SK-N-SH (cell line): ENCODE results near the gene SULT2B1. TPM values are rescaled to one million over a fixed set of nuclear protein-coding genes. Genes with fewer than 3 reads are reported as not detected.

Experiments used
- CTCF ChIA-PET: fragments of 300-600, 350-600 bp; formaldehyde crosslinking; extraction: SDS; loops from one replicate; lab custom pipeline; 2021; lab: Yijun Ruan, JAX
- POLR2A ChIA-PET: fragments of 350-600 bp; sonication (Branson Sonifier 250); formaldehyde crosslinking; extraction: SDS; loops from one replicate; lab custom pipeline; 2020; ENCODE audit warnings: antibody characterized with exemption, inconsistent platforms; lab: Yijun Ruan, JAX
- DNase-seq: peaks from one replicate; pipeline ENCODE4 v3.0.0; 2012
- H2AFZ ChIP-seq: fragments of 200-600 bp; sonication (generic); 2 replicates; pipeline ENCODE4 v1.8.1; 2016; ENCODE audit warnings: antibody characterized with exemption, mild to moderate bottlenecking, low read depth
- H3F3A ChIP-seq: fragments of 200-600 bp; sonication (generic); replicated peaks from 2 replicates; pipeline ENCODE3; 2016; ENCODE audit warnings: antibody characterized with exemption, mild to moderate bottlenecking; ENCODE audit not compliant: insufficient read depth
- H3K27ac ChIP-seq, 2 experiments: fragments of 200-500 bp in 1 of 2; fragments of 200-600 bp in 1 of 2; sonication (Bioruptor generic) in 1 of 2; sonication (generic), shearing (Covaris generic) in 1 of 2; 2 replicates each; pipeline versions ENCODE4 v1.5.1 to v1.6.1; 2014 to 2016; ENCODE audit warnings: low read depth in 2 of 2, inconsistent platforms in 1 of 2, low read length in 1 of 2, mild to moderate bottlenecking in 1 of 2, mixed read lengths in 1 of 2
- H3K27me3 ChIP-seq: fragments of 200-600 bp; sonication (generic), shearing (Covaris generic); 2 replicates; pipeline ENCODE4 v1.6.1; 2016; ENCODE audit warnings: mixed run types; ENCODE audit not compliant: insufficient read depth
- H3K36me3 ChIP-seq, 2 experiments: fragments of 200-500 bp in 1 of 2; fragments of 200-600 bp in 1 of 2; sonication (Bioruptor generic) in 1 of 2; sonication (generic) in 1 of 2; replicated peaks in 1 of 2; 2 replicates each; pipeline versions ENCODE3 to v1.5.1; 2014 to 2016; ENCODE audit warnings: low read length in 1 of 2, mild to moderate bottlenecking in 1 of 2; ENCODE audit not compliant: insufficient read depth in 2 of 2, control insufficient read depth in 1 of 2
- H3K4me1 ChIP-seq, 2 experiments: fragments of 200-500 bp in 1 of 2; fragments of 200-600 bp in 1 of 2; sonication (Bioruptor generic) in 1 of 2; sonication (generic), shearing (Covaris generic) in 1 of 2; 2 replicates each; pipeline versions ENCODE4 v1.5.1 to v1.6.1; 2014 to 2016; ENCODE audit warnings: low read depth in 1 of 2, low read length in 1 of 2, mixed run types in 1 of 2; ENCODE audit not compliant: insufficient read depth in 2 of 2, control insufficient read depth in 1 of 2
- H3K4me2 ChIP-seq: fragments of 200-600 bp; sonication (generic), shearing (Covaris generic); 2 replicates; pipeline ENCODE4 v1.6.1; 2017; ENCODE audit warnings: mixed run types
- H3K4me3 ChIP-seq, 2 experiments: fragments of 200-500 bp in 1 of 2; fragments of 200-600 bp in 1 of 2; sonication (Bioruptor generic) in 1 of 2; sonication (generic), shearing (Covaris generic) in 1 of 2; 2 replicates each; pipeline versions ENCODE4 v1.5.1 to v1.8.1; 2014 to 2016; ENCODE audit warnings: low read depth in 2 of 2, inconsistent platforms in 1 of 2, low read length in 1 of 2, mild to moderate bottlenecking in 1 of 2, mixed read lengths in 1 of 2, moderate library complexity in 1 of 2
- H3K79me2 ChIP-seq: fragments of 200-600 bp; sonication (generic); 2 replicates; pipeline ENCODE4 v1.8.1; 2017; ENCODE audit warnings: mild to moderate bottlenecking; ENCODE audit not compliant: insufficient read depth
- H3K9ac ChIP-seq: fragments of 200-600 bp; sonication (generic); 2 replicates; pipeline ENCODE4 v1.6.1; 2017; ENCODE audit warnings: mixed run types
- H3K9me2 ChIP-seq: fragments of 200-600 bp; sonication (generic); 2 replicates; pipeline ENCODE4 v1.6.1; 2017; ENCODE audit warnings: mixed run types
- H3K9me3 ChIP-seq: fragments of 200-600 bp; sonication (generic); 2 replicates; pipeline ENCODE4 v1.6.1; 2017; ENCODE audit warnings: mixed run types, mild to moderate bottlenecking, moderate library complexity
- H4K20me1 ChIP-seq: fragments of 200-600 bp; sonication (generic); 2 replicates; pipeline ENCODE4 v1.6.1; 2017; ENCODE audit warnings: mild to moderate bottlenecking, mixed run types; ENCODE audit not compliant: insufficient read depth
- CHD2 ChIP-seq: fragments of 150-350 bp; IDR thresholded peaks from 2 replicates; pipeline ENCODE4 v1.6.1; 2018; ENCODE audit warnings: low read length; ENCODE audit not compliant: partially characterized antibody
- EP300 ChIP-seq, 2 experiments: IDR thresholded peaks; 2 replicates each; pipeline versions ENCODE4 v1.4.0 to v1.6.1; 2012; ENCODE audit warnings: borderline replicate concordance in 1 of 2, low read depth in 1 of 2, low read length in 1 of 2
- FOXJ3 ChIP-seq: sonication (generic); formaldehyde crosslinking; IDR thresholded peaks from 2 replicates; pipeline ENCODE4 v1.5.1; 2020; ENCODE audit warnings: mild to moderate bottlenecking, missing genetic modification reagents
- GABPA ChIP-seq: IDR thresholded peaks from 2 replicates; pipeline ENCODE4 v1.4.0; 2012; ENCODE audit warnings: low read depth, mild to moderate bottlenecking
- GATA2 ChIP-seq: sonication (generic); formaldehyde crosslinking; IDR thresholded peaks from 2 replicates; pipeline ENCODE4 v1.5.0; 2020; ENCODE audit warnings: mild to moderate bottlenecking, missing genetic modification reagents
- JUND ChIP-seq: IDR thresholded peaks from 2 replicates; pipeline ENCODE4 v1.4.0; 2012
- MEF2A ChIP-seq: IDR thresholded peaks from 2 replicates; pipeline ENCODE4 v1.4.0; 2012; ENCODE audit warnings: low read depth, borderline replicate concordance
- MXI1 ChIP-seq: IDR thresholded peaks from 2 replicates; pipeline ENCODE4 v1.6.1; 2012; ENCODE audit warnings: mild to moderate bottlenecking, low read depth, low read length, improper control_type of control experiment
- POLR2AphosphoS5 ChIP-seq: IDR thresholded peaks from 2 replicates; pipeline ENCODE4 v1.6.1; 2012; ENCODE audit warnings: low read depth, low read length
- RAD21 ChIP-seq: IDR thresholded peaks from 2 replicates; pipeline ENCODE4 v1.6.1; 2012; ENCODE audit warnings: mild to moderate bottlenecking, low read length
- RCOR1 ChIP-seq: fragments of 150-350 bp; IDR thresholded peaks from 2 replicates; pipeline ENCODE4 v1.6.1; 2017; ENCODE audit warnings: antibody characterized with exemption, low read length
- RFX5 ChIP-seq: IDR thresholded peaks from 2 replicates; pipeline ENCODE4 v1.6.1; 2012; ENCODE audit warnings: mild to moderate bottlenecking, improper control_type of control experiment, low read length
- SMC3 ChIP-seq: IDR thresholded peaks from 2 replicates; pipeline ENCODE4 v1.6.1; 2012; ENCODE audit warnings: low read depth, low read length, improper control_type of control experiment
- TAF1 ChIP-seq: IDR thresholded peaks from 2 replicates; pipeline ENCODE4 v1.6.1; 2012; ENCODE audit warnings: low read depth, mild to moderate bottlenecking, low read length, moderate library complexity, borderline replicate concordance
- TCF12 ChIP-seq: IDR thresholded peaks from 2 replicates; pipeline ENCODE4 v1.4.0; 2012
- YY1 ChIP-seq: IDR thresholded peaks from 2 replicates; pipeline ENCODE4 v1.4.0; 2012; ENCODE audit warnings: low read depth, mild to moderate bottlenecking
- WGBS: methylation state at CpG from one replicate; pipeline ENCODE4 v1.1.6; 2017; ENCODE audit warnings: low lambda C conversion rate; 5-methylcytosine and 5-hydroxymethylcytosine counted together
- polyA plus RNA-seq, 3 experiments: library from polyadenylated mRNA; depleted of rRNA; stranded (reverse); fragments of >200 nt; gene quantifications; 2 replicates each; pipeline ENCODE4 v1.2.3, GENCODE V29; 2012
- TF ChIP-seq, protein P1 (sequence below): IDR thresholded peaks from 2 replicates; pipeline ENCODE4 v1.4.0; 2012; ENCODE audit warnings: low read depth, borderline replicate concordance
- TF ChIP-seq, protein P2 (sequence below): IDR thresholded peaks from 2 replicates; pipeline ENCODE4 v1.4.0; 2012; ENCODE audit warnings: low read depth

SULT2B1 gene
- polyA plus RNA-seq, 1 of the 3 experiments (the other 2 are of a cell fraction) = 0.92 TPM

DNA sequence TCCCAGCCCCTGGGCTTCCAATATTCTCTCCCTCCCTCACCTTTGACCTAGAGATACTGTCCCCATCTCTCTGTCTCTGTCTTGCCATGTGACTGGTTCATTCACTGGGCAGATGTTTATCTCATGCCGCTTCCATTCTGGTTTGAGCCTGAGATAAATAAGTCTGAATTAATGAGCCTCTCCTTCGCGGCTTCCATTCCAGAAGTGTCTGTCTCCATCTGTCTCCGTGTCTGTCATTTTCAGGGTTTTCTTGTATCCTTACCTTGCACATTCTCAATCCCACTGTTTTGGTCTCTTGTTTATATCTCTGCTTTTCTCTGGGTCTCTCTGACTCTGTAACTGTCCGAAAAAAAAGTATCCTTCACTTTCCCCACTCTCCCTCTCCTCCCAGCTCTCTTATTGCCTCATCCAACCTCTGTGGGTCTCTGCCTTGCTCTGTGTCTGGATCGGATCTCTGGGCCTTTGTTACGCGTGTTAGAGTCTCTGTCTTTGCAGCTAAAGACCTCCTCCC lies 71.6 kb downstream of the SULT2B1 start:
- Histone ChIP-seq H4K20me1 (peaks cover under 1% of the 10 kb centered on the region; the same call in 1 of the 2 replicates), H3K36me3 (peaks cover 2 to 4% of the 10 kb centered on the region in 2 experiments), H3K9me2 (no peaks in the 10 kb centered on the region)
- TF ChIP-seq GATA2 (CRISPR knock-in tag) (peak; percentile 76), YY1 (no peak), RCOR1 (peak; percentile 53; the same call in 1 of the 2 replicates), GABPA (no peak), MXI1 (peak; percentile 88), JUND (no peak), EP300 (IDR thresholded peaks at IDR 0.05; ENCODE audit: borderline replicate concordance in 1 of 2, low read depth in 1 of 2, low read length in 1 of 2) (no peak), SMC3 (no peak), POLR2AphosphoS5 (peak; percentile 77), TAF1 (peak; percentile 63; the same call in 1 of the 2 replicates)
- TF ChIP-seq, all 33 proteins: peak for 5
- Histone ChIP-seq H3K9ac (peak overlapping the region; percentile 64), H3K27ac (peak overlapping the region; percentile 78 to 98), H3K4me3 (peak overlapping the region; percentile 47 to 59), H3K9me3 (no peaks in the 10 kb centered on the region), H3K27me3 (no peaks in the 10 kb centered on the region), H3K4me2 (peak overlapping the region; percentile 80), H3F3A (peaks cover 24% of the 10 kb centered on the region), H3K79me2 (peaks cover 14% of the 10 kb centered on the region), H3K4me1 (peaks cover 4 to 26% of the 10 kb centered on the region in 2 experiments; a peak in 2 of 4 replicates), H2AFZ (peak overlapping the region; percentile 77; the same call in 1 of the 2 replicates)
- peak; percentile 65 for DNase-seq
- CTCF ChIA-PET = interaction anchor here (1.6 to 2.2 kb wide), 2 partner anchors 15 to 34 kb away, joined by 5 to 7 read pairs; no protein-coding TSS in a partner anchor
- POLR2A ChIA-PET = interaction anchor here (0.6 to 1.5 kb wide), 6 partner anchors 9 to 261 kb away, joined by 3 to 13 read pairs (median 4); partner anchors contain the start of gene CA11
- 13% methylated on average over 8 of the region's 8 CpGs for WGBS

DNA sequence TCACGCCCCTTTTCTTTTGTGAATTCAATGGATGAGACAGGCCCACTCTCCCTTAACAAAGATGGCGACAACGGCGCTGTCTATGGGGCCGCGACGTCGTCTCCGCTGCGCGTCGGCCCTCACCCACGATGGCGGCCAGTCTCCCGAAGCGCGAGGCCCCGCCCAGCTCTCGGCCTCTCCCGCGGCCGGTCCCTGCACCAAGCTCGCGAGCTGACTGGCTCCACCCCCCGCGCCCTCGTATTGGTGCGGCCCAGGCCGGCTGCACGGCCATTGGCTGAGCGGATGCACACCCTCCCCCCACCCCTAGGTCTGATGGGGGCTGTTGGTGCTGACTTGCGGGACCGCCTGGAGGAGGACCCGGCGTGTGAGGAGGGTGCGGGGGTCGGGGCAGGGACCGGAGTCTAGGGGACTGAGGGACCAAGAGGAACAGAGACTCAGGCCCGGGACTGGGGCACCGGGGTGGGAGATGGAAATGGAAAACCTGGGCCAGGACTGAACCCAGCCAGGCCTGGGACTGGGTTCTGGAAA lies 72.2 kb downstream of the SULT2B1 start:
- ChIA-PET POLR2A (interaction anchor here (0.9 to 1.5 kb wide), 5 partner anchors 8 to 27 kb away, joined by 3 to 13 read pairs (median 5); partner anchors contain the start of gene CA11), CTCF (interaction anchor here (1.6 to 2.2 kb wide), 2 partner anchors 16 to 35 kb away, joined by 5 to 7 read pairs; no protein-coding TSS in a partner anchor)
- Histone ChIP-seq H3F3A (peaks cover 22% of the 10 kb centered on the region), H3K9me3 (no peaks in the 10 kb centered on the region), H2AFZ (peak overlapping the region; percentile 77; the same call in 1 of the 2 replicates), H3K27me3 (no peaks in the 10 kb centered on the region), H3K36me3 (peaks cover 3 to 4% of the 10 kb centered on the region in 2 experiments), H3K79me2 (peaks cover 10% of the 10 kb centered on the region), H3K4me3 (peak overlapping the region; percentile 64 to 68), H3K9ac (peak overlapping the region; percentile 74), H3K9me2 (no peaks in the 10 kb centered on the region), H4K20me1 (no peaks in the 10 kb centered on the region), H3K4me2 (peak overlapping the region; percentile 98)
- 10% methylated on average over 35 of the region's 40 CpGs for WGBS
- peak; percentile 97 for DNase-seq
- TF ChIP-seq RFX5 (peak; percentile 74), YY1 (peak; percentile 99), CHD2 (peak; percentile 92), RCOR1 (no peak), RAD21 (no peak), MEF2A (no peak), MXI1 (peak; percentile 46; the same call in 1 of the 2 replicates), TAF1 (no peak; the same call in 1 of the 2 replicates), TCF12 (no peak; the same call in 1 of the 2 replicates), FOXJ3 (CRISPR knock-in tag) (no peak), JUND (no peak)
- TF ChIP-seq, protein P1, sequence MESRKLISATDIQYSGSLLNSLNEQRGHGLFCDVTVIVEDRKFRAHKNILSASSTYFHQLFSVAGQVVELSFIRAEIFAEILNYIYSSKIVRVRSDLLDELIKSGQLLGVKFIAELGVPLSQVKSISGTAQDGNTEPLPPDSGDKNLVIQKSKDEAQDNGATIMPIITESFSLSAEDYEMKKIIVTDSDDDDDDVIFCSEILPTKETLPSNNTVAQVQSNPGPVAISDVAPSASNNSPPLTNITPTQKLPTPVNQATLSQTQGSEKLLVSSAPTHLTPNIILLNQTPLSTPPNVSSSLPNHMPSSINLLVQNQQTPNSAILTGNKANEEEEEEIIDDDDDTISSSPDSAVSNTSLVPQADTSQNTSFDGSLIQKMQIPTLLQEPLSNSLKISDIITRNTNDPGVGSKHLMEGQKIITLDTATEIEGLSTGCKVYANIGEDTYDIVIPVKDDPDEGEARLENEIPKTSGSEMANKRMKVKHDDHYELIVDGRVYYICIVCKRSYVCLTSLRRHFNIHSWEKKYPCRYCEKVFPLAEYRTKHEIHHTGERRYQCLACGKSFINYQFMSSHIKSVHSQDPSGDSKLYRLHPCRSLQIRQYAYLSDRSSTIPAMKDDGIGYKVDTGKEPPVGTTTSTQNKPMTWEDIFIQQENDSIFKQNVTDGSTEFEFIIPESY = peak; percentile 85; the same call in 1 of the 2 replicates
- TF ChIP-seq, protein P2, sequence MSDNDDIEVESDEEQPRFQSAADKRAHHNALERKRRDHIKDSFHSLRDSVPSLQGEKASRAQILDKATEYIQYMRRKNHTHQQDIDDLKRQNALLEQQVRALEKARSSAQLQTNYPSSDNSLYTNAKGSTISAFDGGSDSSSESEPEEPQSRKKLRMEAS = peak; percentile 36; the same call in 1 of the 2 replicates
- TF ChIP-seq, all 33 proteins: peak for 6
- H3K27ac ChIP-seq = peak overlapping the region; percentile 78 to 98
- H3K4me1 ChIP-seq = peaks cover 4 to 26% of the 10 kb centered on the region in 2 experiments; a peak in 2 of 4 replicates
